HG02943 (cell line): Measurements from ENCODE around the gene LGALS1.
"Not testable (repeated sequence)": the region's sequence is repeated elsewhere in the genome, so short reads cannot be mapped to it uniquely, and the experiment has no call there.

Experiments
- ATAC-seq: cut with Tn5 transposase; IDR thresholded peaks from one replicate; pipeline ENCODE4 v1.9.1; 2021; ENCODE audit warnings: mild to moderate bottlenecking, low read depth, moderate library complexity; ENCODE audit not compliant: unreplicated experiment

Gene LGALS1

DNA sequence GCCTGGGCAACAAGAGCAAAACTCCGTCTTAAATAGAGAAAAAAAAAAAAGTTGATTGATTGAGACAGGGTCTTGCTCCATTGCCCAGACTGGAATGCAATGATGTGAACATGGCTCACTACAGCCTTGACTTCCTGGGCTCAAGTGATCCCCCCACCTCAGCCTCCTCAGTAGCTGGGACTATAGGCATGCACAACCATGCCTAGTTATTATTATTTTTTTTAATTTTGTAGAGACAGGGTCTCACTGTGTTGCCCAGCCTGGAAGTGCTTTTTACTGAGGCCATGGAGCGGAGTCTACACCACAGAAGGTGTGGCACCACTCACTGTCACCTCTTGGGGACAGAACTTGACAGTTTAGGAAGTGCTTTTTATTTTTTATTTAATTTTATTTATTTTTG, 39.2 kb downstream of the LGALS1 start:
- no peak for ATAC-seq

DNA sequence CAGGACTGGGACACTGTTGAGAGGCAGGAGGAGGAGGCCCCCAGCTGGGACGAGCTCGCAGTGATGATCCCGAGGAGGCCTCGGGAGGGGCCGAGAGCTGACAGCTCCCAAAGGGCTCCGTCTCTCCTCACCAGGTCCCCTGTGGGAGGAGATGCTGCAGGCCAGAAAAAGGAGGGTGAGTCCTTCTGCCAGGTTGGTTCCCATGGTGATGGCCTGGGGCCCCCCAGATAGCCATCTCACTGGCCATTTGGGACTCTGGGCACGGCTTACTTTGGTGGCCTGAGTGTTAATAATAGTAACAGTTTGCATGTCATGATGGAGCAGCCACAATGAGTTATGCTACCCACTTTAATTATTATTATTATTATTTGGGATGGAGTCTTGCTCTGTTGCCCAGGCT, 40.3 kb downstream of the LGALS1 start:
- ATAC-seq, result no peak

DNA sequence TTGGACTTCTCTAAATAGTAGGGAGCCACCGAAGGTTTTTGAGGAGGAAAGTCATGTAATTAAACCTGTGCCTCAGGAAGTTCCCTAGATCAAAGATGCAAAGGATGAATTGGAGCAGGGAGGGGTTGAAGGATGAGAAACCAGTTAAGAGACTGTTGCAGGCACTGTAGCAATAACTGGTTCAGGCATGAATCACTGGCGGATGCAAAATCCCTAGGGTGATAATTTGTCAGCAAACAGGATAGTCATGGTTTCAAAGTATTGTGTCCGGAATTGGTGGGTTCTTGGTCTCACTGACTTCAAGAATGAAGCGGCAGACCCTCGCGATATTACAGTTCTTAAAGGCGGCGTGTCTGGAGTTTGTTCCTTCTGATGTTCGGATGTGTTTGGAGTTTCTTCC, 41.3 kb downstream of the LGALS1 start:
- no peak for ATAC-seq

DNA sequence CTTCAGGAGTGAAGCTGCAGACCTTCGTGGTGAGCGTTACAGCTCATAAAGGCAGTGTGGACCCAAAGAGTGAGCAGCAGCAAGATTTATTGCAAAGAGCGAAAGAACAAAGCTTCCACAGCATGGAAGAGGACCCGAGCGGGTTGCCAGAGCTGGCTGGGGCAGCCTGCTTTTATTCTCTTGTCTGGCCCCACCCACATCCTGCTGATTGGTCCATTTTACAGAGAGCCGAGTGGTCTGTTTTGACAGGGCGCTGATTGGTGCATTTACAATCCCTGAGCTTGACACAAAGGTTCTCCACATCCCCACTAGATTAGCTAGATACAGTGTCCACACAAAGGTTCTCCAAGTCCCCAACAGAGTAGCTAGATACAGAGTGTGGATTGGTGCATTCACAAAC, 41.8 kb downstream of the LGALS1 start:
- not testable (repeated sequence) for ATAC-seq

DNA sequence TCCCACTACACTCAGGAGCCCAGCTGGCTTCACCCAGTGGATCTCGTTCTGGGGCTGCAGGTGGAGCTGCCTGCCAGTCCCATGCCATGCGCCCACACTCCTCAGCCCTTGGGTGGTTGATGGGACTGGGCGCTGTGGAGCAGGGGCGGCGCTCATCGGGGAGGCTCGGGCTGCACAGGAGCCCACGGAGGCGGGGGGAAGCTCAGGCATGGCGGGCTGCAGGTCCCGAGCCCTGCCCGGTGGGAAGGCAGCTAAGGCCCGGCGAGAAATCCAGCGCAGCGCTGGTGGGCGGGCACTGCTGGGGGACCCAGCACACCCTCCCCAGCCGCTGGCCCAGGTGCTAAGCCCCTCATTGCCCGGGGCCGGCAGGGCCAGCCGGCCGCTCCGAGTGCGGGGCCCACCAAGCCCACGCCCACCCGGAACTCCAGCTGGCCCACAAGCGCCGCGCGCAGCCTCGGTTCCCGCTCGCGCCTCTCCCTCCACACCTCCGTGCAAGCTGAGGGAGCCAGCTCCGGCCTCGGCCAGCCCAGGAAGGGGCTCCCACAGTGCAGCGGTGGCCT, 42.4 kb downstream of the LGALS1 start:
- ATAC-seq, result not testable (repeated sequence)

DNA sequence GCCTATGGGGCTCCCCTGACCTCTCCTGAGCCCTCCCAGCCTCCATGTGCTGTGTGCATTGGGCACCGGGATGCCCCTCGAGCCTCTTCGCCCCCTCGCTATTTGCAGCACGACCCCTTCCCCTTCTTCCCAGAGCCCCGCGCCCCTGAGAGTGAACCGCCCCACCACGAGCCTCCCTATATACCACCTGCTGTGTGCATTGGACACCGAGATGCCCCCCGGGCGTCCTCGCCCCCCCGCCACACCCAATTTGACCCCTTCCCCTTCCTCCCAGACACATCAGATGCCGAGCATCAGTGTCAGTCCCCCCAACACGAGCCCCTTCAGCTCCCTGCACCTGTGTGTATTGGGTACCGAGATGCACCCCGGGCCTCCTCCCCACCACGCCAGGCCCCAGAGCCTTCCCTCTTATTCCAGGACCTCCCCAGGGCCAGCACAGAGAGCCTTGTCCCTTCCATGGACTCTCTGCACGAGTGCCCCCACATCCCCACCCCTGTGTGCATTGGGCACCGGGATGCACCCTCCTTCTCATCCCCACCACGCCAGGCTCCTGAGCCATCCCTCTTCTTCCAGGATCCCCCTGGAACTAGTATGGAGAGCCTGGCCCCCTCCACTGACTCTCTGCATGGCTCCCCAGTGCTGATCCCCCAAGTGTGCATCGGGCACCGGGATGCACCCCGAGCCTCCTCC, 50.3 kb downstream of the LGALS1 start:
- no peak for ATAC-seq

DNA sequence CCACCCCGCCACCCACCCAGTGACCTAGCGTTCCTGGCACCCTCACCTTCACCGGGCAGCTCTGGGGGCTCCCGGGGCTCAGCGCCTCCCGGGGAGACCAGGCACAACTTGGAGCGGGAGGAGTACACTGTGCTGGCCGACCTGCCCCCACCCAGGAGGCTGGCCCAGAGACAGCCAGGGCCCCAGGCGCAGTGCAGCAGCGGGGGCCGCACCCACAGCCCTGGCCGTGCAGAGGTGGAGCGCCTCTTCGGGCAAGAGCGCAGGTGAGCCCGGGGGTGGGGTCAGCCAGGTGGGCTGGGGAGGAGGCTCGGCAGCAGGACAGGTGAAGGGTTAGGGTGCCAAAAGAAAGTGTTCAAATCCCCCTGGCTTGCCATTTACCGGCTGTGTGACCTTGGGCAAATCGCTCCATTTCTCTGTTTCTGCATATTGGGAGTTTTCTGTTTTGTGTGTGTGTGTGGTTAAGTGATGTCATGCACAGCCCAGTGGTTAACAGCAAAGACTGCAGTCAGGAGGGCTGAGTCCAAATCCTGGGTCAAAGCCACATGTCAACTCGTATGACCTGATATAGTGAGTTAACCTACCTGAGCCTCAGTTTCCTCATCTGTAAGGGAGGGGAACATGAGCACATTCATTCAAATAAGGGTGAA, 50.9 kb downstream of the LGALS1 start:
- no peak for ATAC-seq

DNA sequence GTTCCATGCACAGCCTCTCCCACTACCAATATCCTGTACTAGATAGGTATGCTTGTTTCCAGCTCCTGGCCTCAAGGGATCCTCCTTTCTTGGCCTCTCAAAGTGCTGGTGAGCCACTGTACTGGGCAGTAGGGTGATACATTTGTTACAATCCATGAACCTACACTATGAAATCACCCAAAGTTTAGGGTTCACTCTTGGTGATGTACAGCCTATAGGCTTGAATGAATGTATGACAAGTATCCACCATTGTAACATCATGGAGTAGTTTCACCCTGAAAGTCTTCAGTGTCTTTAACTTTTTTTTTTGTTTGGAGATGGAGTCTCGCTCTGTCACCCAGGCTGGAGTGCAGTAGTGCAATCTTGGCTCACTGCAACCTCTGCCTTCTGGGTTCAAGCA, 53.2 kb downstream of the LGALS1 start:
- no peak for ATAC-seq
